ENCODE measurements around the gene TOMM5. TPM values are rescaled to one million over a fixed set of nuclear protein-coding genes. Genes with fewer than 3 reads are reported as not detected.
"Not testable (repeated sequence)": the region's sequence is repeated elsewhere in the genome, so short reads cannot be mapped to it uniquely, and the experiment has no call there.

Gene TOMM5
- polyA plus RNA-seq, 1 of the 3 experiments (the other 2 are of a cell fraction) = 255 TPM

DNA sequence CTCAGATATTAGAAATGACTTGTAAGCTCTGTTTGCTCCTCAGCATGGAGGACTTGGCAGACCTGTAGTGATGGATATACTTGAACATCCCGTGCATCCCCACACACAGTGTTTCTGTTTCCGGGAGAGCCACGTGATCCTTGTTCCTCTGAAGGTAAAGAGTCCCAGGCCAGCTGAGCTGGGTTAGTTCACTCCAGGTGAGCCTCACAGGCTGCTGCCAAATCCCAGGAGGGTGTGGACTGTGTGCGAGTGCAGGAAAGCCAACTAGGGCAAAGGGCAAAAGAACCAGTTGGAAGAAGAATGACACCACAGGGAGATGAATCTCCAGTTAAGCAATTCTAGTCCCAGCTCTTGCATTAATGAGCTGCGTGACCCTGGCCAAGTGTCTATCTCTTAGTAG lies 10.4 kb upstream of the TOMM5 start:
- Histone ChIP-seq H3F3A (replicated peaks; ENCODE audit: insufficient read depth) (no peaks in the 10 kb centered on the region), H3K4me3 (ENCODE audit: low read depth in 2 of 2, low read length in 1 of 2) (no peak overlapping the region), H3K36me3 (replicated peaks in 1 of 2; ENCODE audit: control insufficient read depth in 1 of 2, insufficient read depth in 2 of 2, low read length in 1 of 2) (no peaks in the 10 kb centered on the region), H3K9me2 (no peaks in the 10 kb centered on the region), H3K4me1 (ENCODE audit: control insufficient read depth in 1 of 2, insufficient read depth in 2 of 2, low read depth in 1 of 2, low read length in 1 of 2) (peaks cover 0 to 3% of the 10 kb centered on the region in 2 experiments; a peak in 1 of 4 replicates), H3K27ac (ENCODE audit: low read depth in 2 of 2, low read length in 1 of 2) (no peak overlapping the region), H4K20me1 (ENCODE audit: insufficient read depth) (no peaks in the 10 kb centered on the region), H2AFZ (ENCODE audit: low read depth) (no peak overlapping the region), H3K4me2 (no peak overlapping the region), H3K9ac (no peak overlapping the region), H3K27me3 (ENCODE audit: insufficient read depth) (peaks cover 24% of the 10 kb centered on the region; the same call in 1 of the 2 replicates), H3K9me3 (no peaks in the 10 kb centered on the region), H3K79me2 (ENCODE audit: insufficient read depth) (no peaks in the 10 kb centered on the region)
- 49% methylated on average over 5 of the region's 5 CpGs for WGBS (ENCODE audit: low lambda C conversion rate)
- TF ChIP-seq GABPA (IDR thresholded peaks at IDR 0.05; ENCODE audit: low read depth) (no peak), RAD21 (IDR thresholded peaks at IDR 0.05; ENCODE audit: low read length) (no peak)
- ChIA-PET POLR2A (no interaction called here), CTCF (interaction anchor here (0.9 to 1.5 kb wide), 2 partner anchors 9 to 21 kb away, joined by 3 read pairs; no protein-coding TSS in a partner anchor)
- no peak for DNase-seq

DNA sequence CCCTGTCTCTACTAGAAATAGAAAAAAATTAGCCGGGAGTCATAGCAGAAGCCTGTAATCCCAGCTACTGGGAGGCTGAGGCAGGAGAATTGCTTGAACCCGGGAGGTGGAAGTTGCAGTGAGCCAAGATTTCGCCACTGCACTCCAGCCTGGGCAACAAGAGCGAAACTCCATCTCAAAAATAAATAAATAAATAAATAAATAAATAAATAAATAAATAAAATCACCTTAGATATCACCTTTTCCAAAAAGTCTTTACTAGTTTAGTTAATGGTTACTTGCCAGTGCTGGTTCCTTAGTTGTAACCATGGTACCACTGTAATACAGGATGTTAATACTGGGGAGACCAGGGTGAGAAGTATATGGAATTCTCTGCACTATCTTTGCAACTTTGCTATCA lies 9.7 kb upstream of the TOMM5 start:
- 56% methylated on average over 4 of the region's 4 CpGs for WGBS (ENCODE audit: low lambda C conversion rate)
- H3K4me2 ChIP-seq; POLR2A ChIA-PET; DNase-seq; H3K9me2 ChIP-seq; H3K9me3 ChIP-seq; H3K4me1 ChIP-seq (ENCODE audit: control insufficient read depth in 1 of 2, insufficient read depth in 2 of 2, low read depth in 1 of 2, low read length in 1 of 2); H3K4me3 ChIP-seq (ENCODE audit: low read depth in 2 of 2, low read length in 1 of 2); H3K27ac ChIP-seq (ENCODE audit: low read depth in 2 of 2, low read length in 1 of 2); H3K9ac ChIP-seq; H4K20me1 ChIP-seq (ENCODE audit: insufficient read depth); H3F3A ChIP-seq (replicated peaks; ENCODE audit: insufficient read depth); H3K36me3 ChIP-seq (replicated peaks in 1 of 2; ENCODE audit: control insufficient read depth in 1 of 2, insufficient read depth in 2 of 2, low read length in 1 of 2); H3K79me2 ChIP-seq (ENCODE audit: insufficient read depth); H2AFZ ChIP-seq (ENCODE audit: low read depth): not testable (repeated sequence)
- CTCF ChIA-PET = interaction anchor here (0.9 to 1.5 kb wide), 3 partner anchors 8 to 22 kb away, joined by 3 read pairs; no protein-coding TSS in a partner anchor
- H3K27me3 ChIP-seq (ENCODE audit: insufficient read depth) = peaks cover 24% of the 10 kb centered on the region; the same call in 1 of the 2 replicates

DNA sequence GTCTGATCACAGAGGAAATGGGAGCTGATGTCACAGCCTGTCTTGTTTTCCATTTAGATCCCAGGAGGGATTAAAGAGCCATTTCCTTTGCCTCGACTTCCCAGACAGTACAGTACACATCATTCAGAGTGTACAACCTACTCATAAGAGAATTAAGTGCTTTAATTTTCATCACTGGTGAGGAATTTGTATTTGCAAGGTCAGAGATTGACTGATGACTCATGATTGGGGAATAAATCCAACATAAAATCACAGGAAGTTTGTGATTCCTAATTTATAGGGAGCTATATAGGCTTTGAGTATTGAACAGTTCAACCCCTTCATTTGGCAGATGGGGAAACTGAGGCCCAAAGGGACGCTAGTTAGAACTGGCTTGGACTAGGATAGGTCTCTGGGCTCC lies 4.1 kb upstream of the TOMM5 start:
- no peak overlapping the region for H3K4me2 ChIP-seq
- H3F3A ChIP-seq (replicated peaks; ENCODE audit: insufficient read depth) = peaks cover 6% of the 10 kb centered on the region
- H3K9ac ChIP-seq = no peak overlapping the region
- POLR2A ChIA-PET = no interaction called here
- H3K9me2 ChIP-seq = no peaks in the 10 kb centered on the region
- peaks cover 0 to 2% of the 10 kb centered on the region in 2 experiments; a peak in 1 of 4 replicates for H3K4me1 ChIP-seq (ENCODE audit: control insufficient read depth in 1 of 2, insufficient read depth in 2 of 2, low read depth in 1 of 2, low read length in 1 of 2)
- H4K20me1 ChIP-seq (ENCODE audit: insufficient read depth) = no peaks in the 10 kb centered on the region
- peaks cover 8% of the 10 kb centered on the region; the same call in 1 of the 2 replicates for H3K27me3 ChIP-seq (ENCODE audit: insufficient read depth)
- no peak overlapping the region for H2AFZ ChIP-seq (ENCODE audit: low read depth)
- 3% methylated on average over 2 of the region's 2 CpGs for WGBS (ENCODE audit: low lambda C conversion rate)
- H3K36me3 ChIP-seq (replicated peaks in 1 of 2; ENCODE audit: control insufficient read depth in 1 of 2, insufficient read depth in 2 of 2, low read length in 1 of 2) = no peaks in the 10 kb centered on the region
- H3K79me2 ChIP-seq (ENCODE audit: insufficient read depth) = peaks cover 12% of the 10 kb centered on the region
- no peak for DNase-seq
- no peak overlapping the region for H3K4me3 ChIP-seq (ENCODE audit: low read depth in 2 of 2, low read length in 1 of 2)
- CTCF ChIA-PET = interaction anchor here (1.0 to 5.5 kb wide), 9 partner anchors 10 to 301 kb away, joined by 3 to 39 read pairs (median 4); partner anchors contain the start of genes EXOSC3 and FRMPD1
- H3K27ac ChIP-seq (ENCODE audit: low read depth in 2 of 2, low read length in 1 of 2) = no peak overlapping the region
- TF ChIP-seq, protein P1, sequence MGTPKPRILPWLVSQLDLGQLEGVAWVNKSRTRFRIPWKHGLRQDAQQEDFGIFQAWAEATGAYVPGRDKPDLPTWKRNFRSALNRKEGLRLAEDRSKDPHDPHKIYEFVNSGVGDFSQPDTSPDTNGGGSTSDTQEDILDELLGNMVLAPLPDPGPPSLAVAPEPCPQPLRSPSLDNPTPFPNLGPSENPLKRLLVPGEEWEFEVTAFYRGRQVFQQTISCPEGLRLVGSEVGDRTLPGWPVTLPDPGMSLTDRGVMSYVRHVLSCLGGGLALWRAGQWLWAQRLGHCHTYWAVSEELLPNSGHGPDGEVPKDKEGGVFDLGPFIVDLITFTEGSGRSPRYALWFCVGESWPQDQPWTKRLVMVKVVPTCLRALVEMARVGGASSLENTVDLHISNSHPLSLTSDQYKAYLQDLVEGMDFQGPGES (IDR thresholded peaks at IDR 0.05; ENCODE audit: low read depth, low read length) = no peak
- TF ChIP-seq, protein P2, sequence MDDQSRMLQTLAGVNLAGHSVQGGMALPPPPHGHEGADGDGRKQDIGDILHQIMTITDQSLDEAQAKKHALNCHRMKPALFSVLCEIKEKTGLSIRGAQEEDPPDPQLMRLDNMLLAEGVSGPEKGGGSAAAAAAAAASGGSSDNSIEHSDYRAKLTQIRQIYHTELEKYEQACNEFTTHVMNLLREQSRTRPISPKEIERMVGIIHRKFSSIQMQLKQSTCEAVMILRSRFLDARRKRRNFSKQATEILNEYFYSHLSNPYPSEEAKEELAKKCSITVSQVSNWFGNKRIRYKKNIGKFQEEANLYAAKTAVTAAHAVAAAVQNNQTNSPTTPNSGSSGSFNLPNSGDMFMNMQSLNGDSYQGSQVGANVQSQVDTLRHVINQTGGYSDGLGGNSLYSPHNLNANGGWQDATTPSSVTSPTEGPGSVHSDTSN (IDR thresholded peaks at IDR 0.05) = no peak
- TF ChIP-seq, protein P3, sequence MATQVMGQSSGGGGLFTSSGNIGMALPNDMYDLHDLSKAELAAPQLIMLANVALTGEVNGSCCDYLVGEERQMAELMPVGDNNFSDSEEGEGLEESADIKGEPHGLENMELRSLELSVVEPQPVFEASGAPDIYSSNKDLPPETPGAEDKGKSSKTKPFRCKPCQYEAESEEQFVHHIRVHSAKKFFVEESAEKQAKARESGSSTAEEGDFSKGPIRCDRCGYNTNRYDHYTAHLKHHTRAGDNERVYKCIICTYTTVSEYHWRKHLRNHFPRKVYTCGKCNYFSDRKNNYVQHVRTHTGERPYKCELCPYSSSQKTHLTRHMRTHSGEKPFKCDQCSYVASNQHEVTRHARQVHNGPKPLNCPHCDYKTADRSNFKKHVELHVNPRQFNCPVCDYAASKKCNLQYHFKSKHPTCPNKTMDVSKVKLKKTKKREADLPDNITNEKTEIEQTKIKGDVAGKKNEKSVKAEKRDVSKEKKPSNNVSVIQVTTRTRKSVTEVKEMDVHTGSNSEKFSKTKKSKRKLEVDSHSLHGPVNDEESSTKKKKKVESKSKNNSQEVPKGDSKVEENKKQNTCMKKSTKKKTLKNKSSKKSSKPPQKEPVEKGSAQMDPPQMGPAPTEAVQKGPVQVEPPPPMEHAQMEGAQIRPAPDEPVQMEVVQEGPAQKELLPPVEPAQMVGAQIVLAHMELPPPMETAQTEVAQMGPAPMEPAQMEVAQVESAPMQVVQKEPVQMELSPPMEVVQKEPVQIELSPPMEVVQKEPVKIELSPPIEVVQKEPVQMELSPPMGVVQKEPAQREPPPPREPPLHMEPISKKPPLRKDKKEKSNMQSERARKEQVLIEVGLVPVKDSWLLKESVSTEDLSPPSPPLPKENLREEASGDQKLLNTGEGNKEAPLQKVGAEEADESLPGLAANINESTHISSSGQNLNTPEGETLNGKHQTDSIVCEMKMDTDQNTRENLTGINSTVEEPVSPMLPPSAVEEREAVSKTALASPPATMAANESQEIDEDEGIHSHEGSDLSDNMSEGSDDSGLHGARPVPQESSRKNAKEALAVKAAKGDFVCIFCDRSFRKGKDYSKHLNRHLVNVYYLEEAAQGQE (IDR thresholded peaks at IDR 0.05; ENCODE audit: low read depth, low read length) = no peak
- TF ChIP-seq FOXM1 (IDR thresholded peaks at IDR 0.05; ENCODE audit: low read depth) = no peak
- TF ChIP-seq, protein P4, sequence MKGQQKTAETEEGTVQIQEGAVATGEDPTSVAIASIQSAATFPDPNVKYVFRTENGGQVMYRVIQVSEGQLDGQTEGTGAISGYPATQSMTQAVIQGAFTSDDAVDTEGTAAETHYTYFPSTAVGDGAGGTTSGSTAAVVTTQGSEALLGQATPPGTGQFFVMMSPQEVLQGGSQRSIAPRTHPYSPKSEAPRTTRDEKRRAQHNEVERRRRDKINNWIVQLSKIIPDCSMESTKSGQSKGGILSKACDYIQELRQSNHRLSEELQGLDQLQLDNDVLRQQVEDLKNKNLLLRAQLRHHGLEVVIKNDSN (IDR thresholded peaks at IDR 0.05; ENCODE audit: borderline replicate concordance, low read depth) = no peak
- TF ChIP-seq, protein P5, sequence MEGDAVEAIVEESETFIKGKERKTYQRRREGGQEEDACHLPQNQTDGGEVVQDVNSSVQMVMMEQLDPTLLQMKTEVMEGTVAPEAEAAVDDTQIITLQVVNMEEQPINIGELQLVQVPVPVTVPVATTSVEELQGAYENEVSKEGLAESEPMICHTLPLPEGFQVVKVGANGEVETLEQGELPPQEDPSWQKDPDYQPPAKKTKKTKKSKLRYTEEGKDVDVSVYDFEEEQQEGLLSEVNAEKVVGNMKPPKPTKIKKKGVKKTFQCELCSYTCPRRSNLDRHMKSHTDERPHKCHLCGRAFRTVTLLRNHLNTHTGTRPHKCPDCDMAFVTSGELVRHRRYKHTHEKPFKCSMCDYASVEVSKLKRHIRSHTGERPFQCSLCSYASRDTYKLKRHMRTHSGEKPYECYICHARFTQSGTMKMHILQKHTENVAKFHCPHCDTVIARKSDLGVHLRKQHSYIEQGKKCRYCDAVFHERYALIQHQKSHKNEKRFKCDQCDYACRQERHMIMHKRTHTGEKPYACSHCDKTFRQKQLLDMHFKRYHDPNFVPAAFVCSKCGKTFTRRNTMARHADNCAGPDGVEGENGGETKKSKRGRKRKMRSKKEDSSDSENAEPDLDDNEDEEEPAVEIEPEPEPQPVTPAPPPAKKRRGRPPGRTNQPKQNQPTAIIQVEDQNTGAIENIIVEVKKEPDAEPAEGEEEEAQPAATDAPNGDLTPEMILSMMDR (IDR thresholded peaks at IDR 0.05) = no peak
- TF ChIP-seq, protein P6, sequence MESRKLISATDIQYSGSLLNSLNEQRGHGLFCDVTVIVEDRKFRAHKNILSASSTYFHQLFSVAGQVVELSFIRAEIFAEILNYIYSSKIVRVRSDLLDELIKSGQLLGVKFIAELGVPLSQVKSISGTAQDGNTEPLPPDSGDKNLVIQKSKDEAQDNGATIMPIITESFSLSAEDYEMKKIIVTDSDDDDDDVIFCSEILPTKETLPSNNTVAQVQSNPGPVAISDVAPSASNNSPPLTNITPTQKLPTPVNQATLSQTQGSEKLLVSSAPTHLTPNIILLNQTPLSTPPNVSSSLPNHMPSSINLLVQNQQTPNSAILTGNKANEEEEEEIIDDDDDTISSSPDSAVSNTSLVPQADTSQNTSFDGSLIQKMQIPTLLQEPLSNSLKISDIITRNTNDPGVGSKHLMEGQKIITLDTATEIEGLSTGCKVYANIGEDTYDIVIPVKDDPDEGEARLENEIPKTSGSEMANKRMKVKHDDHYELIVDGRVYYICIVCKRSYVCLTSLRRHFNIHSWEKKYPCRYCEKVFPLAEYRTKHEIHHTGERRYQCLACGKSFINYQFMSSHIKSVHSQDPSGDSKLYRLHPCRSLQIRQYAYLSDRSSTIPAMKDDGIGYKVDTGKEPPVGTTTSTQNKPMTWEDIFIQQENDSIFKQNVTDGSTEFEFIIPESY (IDR thresholded peaks at IDR 0.05; ENCODE audit: borderline replicate concordance, low read depth) = no peak
- H3K9me3 ChIP-seq = no peaks in the 10 kb centered on the region
